SH-SY5Y (cell line): ENCODE data around the gene NEK1.

Source experiments
- GATA2 ChIP-seq: IDR thresholded peaks from 2 replicates; pipeline ENCODE4 v1.6.1; 2011; ENCODE audit warnings: mild to moderate bottlenecking, low read depth, low read length
- GATA3 ChIP-seq: IDR thresholded peaks from 2 replicates; pipeline ENCODE4 v1.6.1; 2011; ENCODE audit warnings: low read depth, mild to moderate bottlenecking, low read length, moderate library complexity

Gene NEK1

GRCh38 chr4:169619518-169619957 is 7.2 kb upstream of the NEK1 start:
- TF ChIP-seq GATA3, result no peak
- TF ChIP-seq GATA2, result no peak

GRCh38 chr4:169618986-169619385 is 6.6 kb upstream of the NEK1 start:
- TF ChIP-seq GATA3 (no peak), GATA2 (no peak)

DNA sequence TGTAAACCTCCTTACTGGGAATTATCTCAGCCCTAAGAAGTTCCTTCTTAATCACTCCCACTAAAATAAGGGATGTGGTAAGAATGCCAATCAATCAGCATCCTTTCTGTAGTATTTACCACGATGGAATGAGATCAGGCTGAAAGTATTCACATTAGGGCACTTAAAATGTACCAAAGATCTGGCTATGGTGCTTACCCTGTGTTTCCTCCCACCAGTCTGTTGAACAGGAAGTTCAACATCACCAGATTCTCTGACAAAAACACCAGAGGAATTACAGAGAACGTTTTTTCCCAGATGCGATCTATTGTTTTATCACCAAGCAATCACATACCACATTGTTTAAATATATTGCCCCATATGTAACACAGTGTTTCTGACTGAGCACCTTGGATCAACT is 5.9 kb upstream of the NEK1 start:
- no peak for TF ChIP-seq GATA2
- TF ChIP-seq GATA3, result no peak

DNA sequence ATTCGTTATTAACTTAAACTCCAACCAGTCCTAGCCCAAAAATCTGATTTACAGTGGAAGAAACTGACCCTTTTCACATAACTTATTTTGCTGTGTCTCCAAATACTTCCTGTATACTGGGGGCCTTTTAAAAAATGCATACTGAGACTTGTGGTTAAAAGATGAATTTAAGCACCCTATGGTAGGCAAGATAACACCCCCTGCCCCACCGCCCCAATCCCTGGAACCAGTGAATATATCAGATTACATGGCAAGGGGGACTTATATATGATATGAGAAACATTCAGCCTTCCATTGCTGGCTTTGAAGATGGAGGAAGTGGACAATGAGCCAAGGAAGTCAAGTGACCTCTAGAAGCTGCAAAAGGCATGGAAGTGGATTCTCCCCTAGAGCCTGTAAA is 4.9 kb upstream of the NEK1 start:
- TF ChIP-seq GATA3 (no peak), GATA2 (no peak)

DNA sequence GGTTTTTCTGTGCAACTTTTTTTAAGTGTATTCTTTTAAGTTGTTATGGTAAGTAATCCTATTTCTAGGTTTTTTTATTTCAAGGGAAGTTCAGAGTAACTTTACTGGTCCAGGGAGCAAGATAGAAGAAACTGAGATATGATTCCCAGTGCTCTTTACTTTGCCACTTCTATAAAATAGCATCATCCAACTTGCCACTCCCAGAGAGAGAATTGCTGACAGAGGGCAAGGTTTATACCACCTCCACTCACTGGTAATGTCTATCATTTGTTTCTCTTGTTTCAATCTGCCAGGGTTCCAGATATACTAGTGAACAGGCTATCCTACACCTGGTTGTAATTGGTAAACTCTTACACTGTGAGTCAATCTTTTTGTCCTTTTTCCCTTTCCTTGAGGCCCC is 4.5 kb upstream of the NEK1 start:
- TF ChIP-seq GATA3 (no peak), GATA2 (no peak)

DNA sequence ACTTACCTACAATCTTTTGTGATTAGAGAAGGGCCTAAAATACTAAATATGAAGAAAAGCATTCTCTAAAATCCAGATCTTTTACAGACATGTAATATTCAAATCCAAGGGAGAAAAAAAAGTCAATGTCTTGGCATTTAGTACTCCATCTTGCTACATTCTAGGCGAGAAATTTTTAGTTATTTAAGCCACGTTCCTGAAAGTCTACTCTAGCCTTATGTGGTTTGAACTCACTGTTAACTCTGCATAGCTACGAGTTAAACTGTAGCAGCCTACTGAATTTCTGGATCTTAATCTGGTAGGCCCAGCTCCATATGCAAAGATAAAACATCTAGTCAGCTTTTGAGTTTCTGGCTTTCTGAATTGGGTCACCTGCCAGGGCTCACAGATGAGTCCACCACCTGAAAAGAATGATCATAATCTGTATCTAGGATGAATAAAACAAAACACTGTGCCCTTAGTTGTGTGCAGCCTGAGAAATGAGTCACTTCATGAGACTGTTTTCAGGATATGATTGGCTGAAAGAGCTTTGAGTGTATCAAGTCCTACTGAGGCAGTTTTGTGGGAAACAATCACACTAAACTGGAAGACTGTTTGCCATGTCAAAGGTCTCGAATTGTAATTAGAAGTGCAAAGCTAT is 3.2 kb upstream of the NEK1 start:
- no peak for TF ChIP-seq GATA2
- no peak for TF ChIP-seq GATA3

GRCh38 chr4:169612871-169613859 is 782 bp upstream of the NEK1 start:
- peak; percentile 83 for TF ChIP-seq GATA3
- peak; percentile 92 for TF ChIP-seq GATA2

- TF ChIP-seq GATA3, result no peak
- no peak for TF ChIP-seq GATA2
Observed at GRCh38 chr4:169611157-169611556, 1.2 kb downstream of the NEK1 start.

GRCh38 chr4:169604903-169605331 is 7.5 kb downstream of the NEK1 start:
- no peak for TF ChIP-seq GATA3
- no peak for TF ChIP-seq GATA2

DNA sequence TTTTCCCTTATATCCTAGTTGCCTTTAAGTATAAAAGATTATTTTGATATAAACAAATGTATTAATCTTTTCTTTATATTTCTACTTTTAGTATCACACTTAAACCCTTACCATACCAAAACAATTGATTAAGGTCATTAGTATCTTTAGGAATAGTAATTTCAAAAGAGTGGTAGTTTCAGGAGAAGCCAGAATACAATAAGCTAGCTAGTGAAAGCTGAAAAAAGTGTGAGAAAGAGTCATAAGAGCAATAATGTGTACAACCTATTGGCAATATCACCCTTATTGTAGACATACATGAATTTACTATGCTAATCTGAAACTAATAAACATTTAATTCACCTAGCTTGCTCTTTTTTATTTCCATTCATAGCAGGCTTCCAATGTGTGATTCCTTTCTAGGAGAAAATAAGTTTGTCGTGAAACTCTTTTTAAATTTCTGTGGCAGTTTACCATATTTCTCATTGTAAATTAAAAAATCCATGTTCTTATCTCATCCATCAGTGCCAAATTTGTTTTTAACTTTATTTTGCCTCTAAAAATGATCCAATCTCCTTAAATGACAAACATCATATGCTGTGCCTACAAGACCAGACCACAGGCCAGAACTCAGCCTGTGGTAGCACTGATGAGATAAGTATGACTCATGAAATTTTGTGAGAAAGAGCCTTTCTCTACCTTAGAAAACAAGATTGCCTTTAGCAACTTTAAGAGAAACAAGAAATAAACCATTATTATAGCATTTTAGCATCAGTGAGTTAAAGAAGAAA is 8.1 kb downstream of the NEK1 start:
- TF ChIP-seq GATA2 (peak; percentile 89), GATA3 (peak; percentile 97)

- TF ChIP-seq GATA3 (no peak), GATA2 (no peak)
Observed at GRCh38 chr4:169603312-169603711, 9.1 kb downstream of the NEK1 start.

GRCh38 chr4:169601016-169601771 is 11.2 kb downstream of the NEK1 start:
- no peak for TF ChIP-seq GATA2

GRCh38 chr4:169594560-169595195 is 17.7 kb downstream of the NEK1 start:
- TF ChIP-seq GATA3 (no peak), GATA2 (no peak)
